HepG2 (cell line): ENCODE data around the gene CENPE. TPM values are rescaled to one million over a fixed set of nuclear protein-coding genes. Genes with fewer than 3 reads are reported as not detected.

ENCODE experiments used
- CREM ChIP-seq, 2 experiments: sonication (generic) in 1 of 2; formaldehyde crosslinking in 1 of 2; IDR thresholded peaks; 2 replicates each; pipeline versions ENCODE4 v1.4.0 to v1.6.1; 2016 to 2020; ENCODE audit warnings: antibody characterized with exemption in 1 of 2, mild to moderate bottlenecking in 1 of 2, missing genetic modification reagents in 1 of 2
- CTCF ChIP-seq: sonication (generic); formaldehyde crosslinking; IDR thresholded peaks from 2 replicates; pipeline ENCODE4 v1.5.0; 2020; ENCODE audit warnings: mild to moderate bottlenecking, missing genetic modification reagents, moderate library complexity
- FOXP1 ChIP-seq, 2 experiments: fragments of 450-650 bp in 1 of 2; IDR thresholded peaks; 2 replicates each; pipeline ENCODE4 v1.6.1; 2017 to 2018; ENCODE audit warnings: antibody characterized with exemption in 1 of 2
- GATAD2A ChIP-seq: IDR thresholded peaks from 2 replicates; pipeline ENCODE4 v1.6.1; 2016
- HNRNPH1 ChIP-seq: fragments of 200-400 bp; formaldehyde crosslinking; optimal IDR thresholded peaks from 2 replicates; pipeline ENCODE3; 2017; ENCODE audit warnings: mild to moderate bottlenecking, low read depth, low read length
- HNRNPUL1 ChIP-seq: fragments of 200-400 bp; formaldehyde crosslinking; IDR thresholded peaks from 2 replicates; pipeline ENCODE4 v1.6.1; 2017; ENCODE audit warnings: low read depth, mild to moderate bottlenecking, low read length, moderate library complexity
- MED13 ChIP-seq: sonication (generic); formaldehyde crosslinking; IDR thresholded peaks from 2 replicates; pipeline ENCODE4 v1.5.0; 2020; ENCODE audit warnings: missing genetic modification reagents
- MEF2D ChIP-seq: sonication (generic); formaldehyde crosslinking; IDR thresholded peaks from 2 replicates; pipeline ENCODE4 v1.5.1; 2020; ENCODE audit warnings: mild to moderate bottlenecking, missing genetic modification reagents
- MXD3 ChIP-seq: IDR thresholded peaks from 2 replicates; pipeline ENCODE4 v1.6.1; 2016; ENCODE audit warnings: mild to moderate bottlenecking, missing biosample characterization, missing genetic modification reagents
- RCOR2 ChIP-seq: IDR thresholded peaks from 2 replicates; pipeline ENCODE4 v1.6.1; 2016; ENCODE audit warnings: missing biosample characterization, missing genetic modification reagents
- RNF219 ChIP-seq: sonication (generic); formaldehyde crosslinking; IDR thresholded peaks from 2 replicates; pipeline ENCODE4 v1.5.0; 2020; ENCODE audit warnings: mild to moderate bottlenecking, missing genetic modification reagents
- ZNF205 ChIP-seq: IDR thresholded peaks from 2 replicates; pipeline ENCODE4 v1.6.1; 2018; ENCODE audit warnings: missing biosample characterization, missing genetic modification reagents
- ZNF792 ChIP-seq: IDR thresholded peaks from 2 replicates; pipeline ENCODE4 v1.6.1; 2016
- ZZZ3 ChIP-seq: sonication (generic); formaldehyde crosslinking; IDR thresholded peaks from 2 replicates; pipeline ENCODE4 v1.4.0; 2020; ENCODE audit warnings: missing genetic modification reagents, mild to moderate bottlenecking, borderline replicate concordance
- polyA plus RNA-seq, 8 experiments: library from polyadenylated mRNA; depleted of rRNA in 3 of 8; stranded (reverse) in 7 of 8; unstranded in 1 of 8; fragments of >200 nt; fragmentation: Illumina TruSeq in 4 of 8; extraction: Trizol in 4 of 8; gene quantifications; 2 replicates each; pipeline versions ENCODE4 v1.2.1 to v1.2.3, GENCODE V29; 2011 to 2016; ENCODE audit warnings: low read depth in 4 of 8, missing spikeins in 1 of 8, mixed read lengths in 1 of 8; ENCODE audit not compliant: insufficient read depth in 1 of 8
- total RNA-seq, 5 experiments: library from RNA; depleted of rRNA; stranded (reverse); fragments of >200 nt; fragmentation: Illumina TruSeq; extraction: Trizol; gene quantifications; 2 replicates each; pipeline ENCODE4 v1.2.3, GENCODE V29; 2016; ENCODE audit warnings: low read depth in 1 of 5
- TF ChIP-seq, protein P1 (sequence below): sonication (generic); formaldehyde crosslinking; conservative IDR thresholded peaks from 2 replicates; pipeline ENCODE4 v1.8.0; 2022; ENCODE audit warnings: missing genetic modification reagents
- TF ChIP-seq, protein P2 (sequence below): sonication (generic); formaldehyde crosslinking; conservative IDR thresholded peaks from 2 replicates; pipeline ENCODE4 v1.8.1; 2023; ENCODE audit warnings: missing genetic modification reagents
- TF ChIP-seq, protein P3 (sequence below): IDR thresholded peaks from 2 replicates; pipeline ENCODE4 v1.4.0; 2020; ENCODE audit warnings: mild to moderate bottlenecking, missing genetic modification reagents

CENPE gene
- total and polyA plus RNA-seq, 2 of the 13 experiments (the other 11 are each of a cell fraction or from before 2014, with no cell fraction given) = 2.1 to 19.8 TPM

GRCh38 chr4:103075894-103076746 lies 122.0 kb downstream of the CENPE start (continued):
- no peak for TF ChIP-seq RNF219
- TF ChIP-seq, protein P1, sequence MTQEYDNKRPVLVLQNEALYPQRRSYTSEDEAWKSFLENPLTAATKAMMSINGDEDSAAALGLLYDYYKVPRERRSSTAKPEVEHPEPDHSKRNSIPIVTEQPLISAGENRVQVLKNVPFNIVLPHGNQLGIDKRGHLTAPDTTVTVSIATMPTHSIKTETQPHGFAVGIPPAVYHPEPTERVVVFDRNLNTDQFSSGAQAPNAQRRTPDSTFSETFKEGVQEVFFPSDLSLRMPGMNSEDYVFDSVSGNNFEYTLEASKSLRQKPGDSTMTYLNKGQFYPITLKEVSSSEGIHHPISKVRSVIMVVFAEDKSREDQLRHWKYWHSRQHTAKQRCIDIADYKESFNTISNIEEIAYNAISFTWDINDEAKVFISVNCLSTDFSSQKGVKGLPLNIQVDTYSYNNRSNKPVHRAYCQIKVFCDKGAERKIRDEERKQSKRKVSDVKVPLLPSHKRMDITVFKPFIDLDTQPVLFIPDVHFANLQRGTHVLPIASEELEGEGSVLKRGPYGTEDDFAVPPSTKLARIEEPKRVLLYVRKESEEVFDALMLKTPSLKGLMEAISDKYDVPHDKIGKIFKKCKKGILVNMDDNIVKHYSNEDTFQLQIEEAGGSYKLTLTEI (CRISPR knock-in tag) = no peak
- TF ChIP-seq MED13 (CRISPR knock-in tag) = no peak
- TF ChIP-seq FOXP1 (IDR thresholded peaks at IDR 0.05) = no peak
- TF ChIP-seq FOXP1 (CRISPR knock-in tag; IDR thresholded peaks at IDR 0.05) = no peak
- TF ChIP-seq ZNF205 (CRISPR knock-in tag) = no peak
- TF ChIP-seq CTCF (CRISPR knock-in tag) = no peak
- TF ChIP-seq MEF2D (CRISPR knock-in tag) = no peak
- 0 out of 2 replicates have a peak, but pooled peaks have one; percentile 26 for TF ChIP-seq RCOR2 (CRISPR knock-in tag)
- TF ChIP-seq HNRNPUL1 = 0 out of 2 replicates have a peak, but pooled peaks have one; percentile 51
- TF ChIP-seq MXD3 = peak; percentile 91
- TF ChIP-seq CREM (IDR thresholded peaks at IDR 0.05) = 0 out of 2 replicates have a peak, but pooled peaks have one; percentile 6
- no peak for TF ChIP-seq CREM (CRISPR knock-in tag; IDR thresholded peaks at IDR 0.05)
- TF ChIP-seq, protein P2, sequence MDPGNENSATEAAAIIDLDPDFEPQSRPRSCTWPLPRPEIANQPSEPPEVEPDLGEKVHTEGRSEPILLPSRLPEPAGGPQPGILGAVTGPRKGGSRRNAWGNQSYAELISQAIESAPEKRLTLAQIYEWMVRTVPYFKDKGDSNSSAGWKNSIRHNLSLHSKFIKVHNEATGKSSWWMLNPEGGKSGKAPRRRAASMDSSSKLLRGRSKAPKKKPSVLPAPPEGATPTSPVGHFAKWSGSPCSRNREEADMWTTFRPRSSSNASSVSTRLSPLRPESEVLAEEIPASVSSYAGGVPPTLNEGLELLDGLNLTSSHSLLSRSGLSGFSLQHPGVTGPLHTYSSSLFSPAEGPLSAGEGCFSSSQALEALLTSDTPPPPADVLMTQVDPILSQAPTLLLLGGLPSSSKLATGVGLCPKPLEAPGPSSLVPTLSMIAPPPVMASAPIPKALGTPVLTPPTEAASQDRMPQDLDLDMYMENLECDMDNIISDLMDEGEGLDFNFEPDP (CRISPR knock-in tag) = no peak
- TF ChIP-seq, protein P3, sequence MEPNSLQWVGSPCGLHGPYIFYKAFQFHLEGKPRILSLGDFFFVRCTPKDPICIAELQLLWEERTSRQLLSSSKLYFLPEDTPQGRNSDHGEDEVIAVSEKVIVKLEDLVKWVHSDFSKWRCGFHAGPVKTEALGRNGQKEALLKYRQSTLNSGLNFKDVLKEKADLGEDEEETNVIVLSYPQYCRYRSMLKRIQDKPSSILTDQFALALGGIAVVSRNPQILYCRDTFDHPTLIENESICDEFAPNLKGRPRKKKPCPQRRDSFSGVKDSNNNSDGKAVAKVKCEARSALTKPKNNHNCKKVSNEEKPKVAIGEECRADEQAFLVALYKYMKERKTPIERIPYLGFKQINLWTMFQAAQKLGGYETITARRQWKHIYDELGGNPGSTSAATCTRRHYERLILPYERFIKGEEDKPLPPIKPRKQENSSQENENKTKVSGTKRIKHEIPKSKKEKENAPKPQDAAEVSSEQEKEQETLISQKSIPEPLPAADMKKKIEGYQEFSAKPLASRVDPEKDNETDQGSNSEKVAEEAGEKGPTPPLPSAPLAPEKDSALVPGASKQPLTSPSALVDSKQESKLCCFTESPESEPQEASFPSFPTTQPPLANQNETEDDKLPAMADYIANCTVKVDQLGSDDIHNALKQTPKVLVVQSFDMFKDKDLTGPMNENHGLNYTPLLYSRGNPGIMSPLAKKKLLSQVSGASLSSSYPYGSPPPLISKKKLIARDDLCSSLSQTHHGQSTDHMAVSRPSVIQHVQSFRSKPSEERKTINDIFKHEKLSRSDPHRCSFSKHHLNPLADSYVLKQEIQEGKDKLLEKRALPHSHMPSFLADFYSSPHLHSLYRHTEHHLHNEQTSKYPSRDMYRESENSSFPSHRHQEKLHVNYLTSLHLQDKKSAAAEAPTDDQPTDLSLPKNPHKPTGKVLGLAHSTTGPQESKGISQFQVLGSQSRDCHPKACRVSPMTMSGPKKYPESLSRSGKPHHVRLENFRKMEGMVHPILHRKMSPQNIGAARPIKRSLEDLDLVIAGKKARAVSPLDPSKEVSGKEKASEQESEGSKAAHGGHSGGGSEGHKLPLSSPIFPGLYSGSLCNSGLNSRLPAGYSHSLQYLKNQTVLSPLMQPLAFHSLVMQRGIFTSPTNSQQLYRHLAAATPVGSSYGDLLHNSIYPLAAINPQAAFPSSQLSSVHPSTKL = no peak; the same call in 1 of the 2 replicates
- 0 out of 2 replicates have a peak, but pooled peaks have one; percentile 19 for TF ChIP-seq ZZZ3
- TF ChIP-seq GATAD2A (CRISPR knock-in tag) = no peak
- TF ChIP-seq HNRNPH1 = no peak
- TF ChIP-seq ZNF792 (CRISPR knock-in tag) = peak; percentile 79; the same call in 1 of the 2 replicates
